A549 (cell line): ENCODE results near the gene ZNF132. TPM values are rescaled to one million over a fixed set of nuclear protein-coding genes. Genes with fewer than 3 reads are reported as not detected.

Experiments
- ATAC-seq, 2 experiments: fragments of 200-7000 bp in 1 of 2; fragments of >200 bp in 1 of 2; cut with Nextera tagmentation in 1 of 2; cut with Tn5 transposase in 1 of 2; 3 replicates each; pipeline versions ENCODE4 v1.8.0 to v1.9.1; 2018 to 2020; ENCODE audit warnings: mild to moderate bottlenecking in 1 of 2, moderate library complexity in 1 of 2
- CTCF ChIA-PET: fragments of 300-600 bp; sonication (Branson Sonifier 250); formaldehyde crosslinking; extraction: SDS; loops from one replicate; lab custom pipeline; 2021; ENCODE audit warnings: antibody characterized with exemption, inconsistent platforms; lab: Yijun Ruan, JAX
- POLR2A ChIA-PET: fragments of 350-600 bp; formaldehyde crosslinking; extraction: SDS; loops from one replicate; lab custom pipeline; 2021; ENCODE audit warnings: antibody characterized with exemption, inconsistent platforms; lab: Yijun Ruan, JAX
- DNase-seq, 2 experiments: peaks; one replicate each; pipeline versions ENCODE4 v3.0.0 to v3.0.0-alpha.2; 2011 to 2016; ENCODE audit warnings: low read depth in 1 of 2, low spot score in 1 of 2
- FAIRE-seq: peaks from 2 replicates; lab custom pipeline; 2011; peaks lifted over from hg19 to GRCh38; lab: Jason Lieb, UNC
- H3K27ac ChIP-seq, 2 experiments: fragments of >200 bp; sonication (Bioruptor Twin); formaldehyde crosslinking; 3 replicates each; pipeline ENCODE4 v1.5.1; 2016 to 2017
- H3K4me1 ChIP-seq: fragments of >200 bp; sonication (Bioruptor Twin); formaldehyde crosslinking; 3 replicates; pipeline ENCODE4 v1.6.1; 2016
- H3K4me2 ChIP-seq: fragments of >200 bp; sonication (Bioruptor Twin); formaldehyde crosslinking; 3 replicates; pipeline ENCODE4 v1.6.1; 2016
- H3K4me3 ChIP-seq: fragments of >200 bp; sonication (Bioruptor Twin); formaldehyde crosslinking; 3 replicates; pipeline ENCODE4 v1.5.1; 2016
- H3K9me3 ChIP-seq: fragments of >200 bp; sonication (Bioruptor Twin); formaldehyde crosslinking; 3 replicates; pipeline ENCODE4 v1.6.1; 2016
- ATOH8 ChIP-seq: fragments of 250-450 bp; sonication (Bioruptor Pico); IDR thresholded peaks from 2 replicates; pipeline ENCODE4 v1.5.0; 2020; ENCODE audit warnings: low read depth, mild to moderate bottlenecking, moderate library complexity
- BHLHE40 ChIP-seq: IDR thresholded peaks from 2 replicates; pipeline ENCODE4 v1.6.1; 2012; ENCODE audit warnings: low read depth, low read length, inconsistent platforms
- CBX8 ChIP-seq: fragments of 200-600 bp; sonication (generic); IDR thresholded peaks from 2 replicates; pipeline ENCODE4 v1.6.1; 2016
- CEBPB ChIP-seq, 2 experiments: fragments of >200 bp in 1 of 2; sonication (Bioruptor Twin) in 1 of 2; formaldehyde crosslinking in 1 of 2; IDR thresholded peaks; 2 replicates each; pipeline ENCODE4 v1.6.1; 2012 to 2016
- CHD4 ChIP-seq: fragments of 200-600 bp; sonication (generic); IDR thresholded peaks from 2 replicates; pipeline ENCODE4 v1.6.1; 2016; ENCODE audit warnings: antibody characterized with exemption, mild to moderate bottlenecking, borderline replicate concordance
- CTCF ChIP-seq: fragments of >200 bp; sonication (Bioruptor Twin); formaldehyde crosslinking; IDR thresholded peaks from 3 replicates; pipeline ENCODE4 v1.5.1; 2016
- EHF ChIP-seq: fragments of 250-450 bp; sonication (Bioruptor Pico); IDR thresholded peaks from 2 replicates; pipeline ENCODE4 v1.5.0; 2020; ENCODE audit warnings: mild to moderate bottlenecking
- EHMT2 ChIP-seq: fragments of 200-600 bp; sonication (generic); IDR thresholded peaks from 2 replicates; pipeline ENCODE4 v1.6.1; 2016; ENCODE audit warnings: antibody characterized with exemption, low read depth, mild to moderate bottlenecking, moderate library complexity
- ELK1 ChIP-seq: fragments of 150-350 bp; IDR thresholded peaks from 2 replicates; pipeline ENCODE4 v1.6.1; 2014; ENCODE audit warnings: low read depth, mild to moderate bottlenecking, low read length
- EP300 ChIP-seq, 2 experiments: fragments of >200 bp; sonication (Bioruptor Twin); formaldehyde crosslinking; IDR thresholded peaks; 2 replicates in 1 of 2; 3 replicates in 1 of 2; pipeline ENCODE4 v1.6.1; 2016 to 2017
- ESRRA ChIP-seq: fragments of 150-350 bp; IDR thresholded peaks from 2 replicates; pipeline ENCODE4 v1.6.1; 2014; ENCODE audit warnings: mild to moderate bottlenecking, low read length, borderline replicate concordance
- FOSB ChIP-seq: fragments of 250-450 bp; sonication (Bioruptor Pico); IDR thresholded peaks from 2 replicates; pipeline ENCODE4 v1.5.0; 2020; ENCODE audit warnings: mild to moderate bottlenecking, moderate library complexity
- FOXS1 ChIP-seq: fragments of 250-450 bp; sonication (Bioruptor Pico); IDR thresholded peaks from 2 replicates; pipeline ENCODE4 v1.5.0; 2020; ENCODE audit warnings: mild to moderate bottlenecking, moderate library complexity
- GATA3 ChIP-seq: IDR thresholded peaks from 2 replicates; pipeline ENCODE4 v1.6.1; 2012; ENCODE audit warnings: borderline replicate concordance
- HES2 ChIP-seq: fragments of >200 bp; sonication (Bioruptor Twin); formaldehyde crosslinking; IDR thresholded peaks from 2 replicates; pipeline ENCODE4 v1.6.1; 2016
- HEYL ChIP-seq: fragments of 250-450 bp; sonication (Bioruptor Pico); IDR thresholded peaks from 2 replicates; pipeline ENCODE4 v1.8.0; 2021; ENCODE audit warnings: mild to moderate bottlenecking, moderate library complexity
- HMGXB4 ChIP-seq: fragments of 250-450 bp; sonication (Bioruptor Pico); IDR thresholded peaks from 2 replicates; pipeline ENCODE4 v1.5.0; 2021; ENCODE audit warnings: mild to moderate bottlenecking, moderate library complexity, borderline replicate concordance
- HOXA7 ChIP-seq: fragments of 250-450 bp; sonication (Bioruptor Pico); IDR thresholded peaks from 2 replicates; pipeline ENCODE4 v1.5.0; 2020; ENCODE audit warnings: mild to moderate bottlenecking, moderate library complexity
- MAZ ChIP-seq: fragments of 150-350 bp; IDR thresholded peaks from 2 replicates; pipeline ENCODE4 v1.6.1; 2014; ENCODE audit warnings: antibody characterized with exemption, low read depth, low read length, borderline replicate concordance
- POLR2A ChIP-seq: IDR thresholded peaks from 2 replicates; pipeline ENCODE4 v1.6.1; 2012; ENCODE audit warnings: mild to moderate bottlenecking, low read length
- RAD21 ChIP-seq, 2 experiments: fragments of >200 bp in 1 of 2; sonication (Bioruptor Twin) in 1 of 2; formaldehyde crosslinking in 1 of 2; IDR thresholded peaks in 1 of 2; conservative IDR thresholded peaks in 1 of 2; 2 replicates in 1 of 2; 3 replicates in 1 of 2; pipeline ENCODE4 v1.6.1; 2012 to 2018; ENCODE audit warnings: inconsistent platforms in 1 of 2
- RCOR1 ChIP-seq: fragments of 150-350 bp; IDR thresholded peaks from 2 replicates; pipeline ENCODE4 v1.6.1; 2014; ENCODE audit warnings: antibody characterized with exemption, low read length, low read depth
- RFX5 ChIP-seq: fragments of 450-650 bp; IDR thresholded peaks from 2 replicates; pipeline ENCODE4 v1.7.1; 2014; ENCODE audit warnings: antibody characterized with exemption, mild to moderate bottlenecking, moderate library complexity
- RNF2 ChIP-seq: fragments of 200-600 bp; sonication (generic); IDR thresholded peaks from 2 replicates; pipeline ENCODE4 v1.6.1; 2016; ENCODE audit warnings: low read depth, mild to moderate bottlenecking, antibody characterized with exemption, moderate library complexity, borderline replicate concordance
- SMC3 ChIP-seq: fragments of >200 bp; sonication (Bioruptor Twin); formaldehyde crosslinking; IDR thresholded peaks from 3 replicates; pipeline ENCODE4 v1.6.1; 2018; ENCODE audit warnings: inconsistent platforms
- SREBF2 ChIP-seq: fragments of 450-650 bp; IDR thresholded peaks from 2 replicates; pipeline ENCODE4 v1.6.1; 2014; ENCODE audit warnings: mild to moderate bottlenecking, moderate library complexity
- ZFP36 ChIP-seq: fragments of 450-650 bp; IDR thresholded peaks from 2 replicates; pipeline ENCODE4 v1.6.1; 2014; ENCODE audit warnings: borderline replicate concordance; ENCODE audit not compliant: partially characterized antibody
- WGBS: methylation state at CpG from one replicate; pipeline ENCODE4 v1.1.6; 2017; ENCODE audit errors: missing lambda C conversion rate; 5-methylcytosine and 5-hydroxymethylcytosine counted together
- polyA plus RNA-seq, 4 experiments: library from polyadenylated mRNA; depleted of rRNA in 3 of 4; stranded (reverse); fragments of >200 nt; fragmentation: RNase III in 1 of 4; extraction: RNeasy Plus Mini Kit Qiagen cat#74134 plus additional on column Dnase treatment in 1 of 4; gene quantifications; 2 replicates in 3 of 4; 3 replicates in 1 of 4; pipeline ENCODE4 v1.2.3, GENCODE V29; 2011 to 2017

Gene ZNF132
- polyA plus RNA-seq, 2 of the 4 experiments (the other 2 are of a cell fraction): 0.05 to 0.16 TPM

GRCh38 chr19:58398545-58398944 is 41.4 kb downstream of the ZNF132 start:
- Histone ChIP-seq H3K4me1 (peaks cover 32% of the 10 kb centered on the region), H3K9me3 (no peaks in the 10 kb centered on the region), H3K4me2 (no peak overlapping the region), H3K27ac (no peak overlapping the region), H3K4me3 (no peak overlapping the region)
- no peak for ATAC-seq
- no peak for FAIRE-seq
- no peak for DNase-seq
- POLR2A ChIA-PET: no interaction called here
- CTCF ChIA-PET: interaction anchor here (1.0 kb wide), 1 partner anchor 9 kb away, joined by 3 read pairs; no protein-coding TSS in a partner anchor
- no peak for TF ChIP-seq CBX8
- TF ChIP-seq CHD4: no peak
- no peak for TF ChIP-seq CEBPB (IDR thresholded peaks at IDR 0.05)
- TF ChIP-seq ESRRA: no peak
- TF ChIP-seq ELK1: no peak
- no peak for TF ChIP-seq POLR2A
- no peak for TF ChIP-seq FOXS1
- no peak for TF ChIP-seq HOXA7
- no peak for TF ChIP-seq BHLHE40
- TF ChIP-seq MAZ: no peak
- TF ChIP-seq ATOH8 (CRISPR knock-in tag): no peak
- TF ChIP-seq RAD21 (conservative IDR thresholded peaks at IDR 0.05 in 1 of 2, IDR thresholded peaks at IDR 0.05 in 1 of 2): no peak
- WGBS: 92% methylated on average over 6 of the region's 6 CpGs

GRCh38 chr19:58398087-58398486 is 41.9 kb downstream of the ZNF132 start:
- Histone ChIP-seq H3K4me1 (peaks cover 32% of the 10 kb centered on the region), H3K4me2 (no peak overlapping the region), H3K27ac (no peak overlapping the region), H3K4me3 (no peak overlapping the region), H3K9me3 (no peaks in the 10 kb centered on the region)
- ATAC-seq (no peak), FAIRE-seq (no peak), DNase-seq (no peak)
- WGBS: 65% methylated on average over 4 of the region's 4 CpGs
- CTCF ChIA-PET: interaction anchor here (0.9 to 1.0 kb wide), 2 partner anchors 9 to 122 kb away, joined by 3 read pairs; partner anchors contain the start of gene ZBTB45
- TF ChIP-seq ZFP36 (peak; percentile 64), HES2 (no peak), CTCF (no peak), EHF (CRISPR knock-in tag) (no peak)
- POLR2A ChIA-PET: no interaction called here

GRCh38 chr19:58397533-58398037 is 42.4 kb downstream of the ZNF132 start:
- 77% methylated on average over 6 of the region's 7 CpGs for WGBS
- POLR2A ChIA-PET: no interaction called here
- Histone ChIP-seq H3K9me3 (no peaks in the 10 kb centered on the region), H3K27ac (no peak overlapping the region), H3K4me1 (peaks cover 32% of the 10 kb centered on the region), H3K4me3 (no peak overlapping the region), H3K4me2 (no peak overlapping the region)
- CTCF ChIA-PET: interaction anchor here (0.9 kb wide), 1 partner anchor 122 kb away, joined by 3 read pairs; the partner anchor contains the start of gene ZBTB45
- no peak for FAIRE-seq
- no peak for DNase-seq
- ATAC-seq: no peak
- TF ChIP-seq GATA3 (no peak), RNF2 (no peak), HES2 (no peak), FOXS1 (no peak), HEYL (CRISPR knock-in tag) (no peak), RFX5 (no peak), EHF (CRISPR knock-in tag) (no peak), HMGXB4 (CRISPR knock-in tag) (no peak), SMC3 (no peak), MAZ (no peak), RCOR1 (no peak), EP300 (IDR thresholded peaks at IDR 0.05) (no peak), SREBF2 (no peak), EHMT2 (no peak), ELK1 (no peak), FOSB (CRISPR knock-in tag) (no peak)
